Ishikawa (cell line): ENCODE results near the gene TOMM22.

ENCODE experiments used
- CEBPB ChIP-seq: IDR thresholded peaks from 2 replicates; pipeline ENCODE4 v1.6.1; 2012
- CREB1 ChIP-seq: IDR thresholded peaks from 2 replicates; pipeline ENCODE4 v1.6.1; 2012; ENCODE audit warnings: low read depth
- EGR1 ChIP-seq: IDR thresholded peaks from 2 replicates; pipeline ENCODE4 v1.6.1; 2012
- EP300 ChIP-seq: IDR thresholded peaks from 2 replicates; pipeline ENCODE4 v1.6.1; 2012; ENCODE audit warnings: borderline replicate concordance
- FOXM1 ChIP-seq: IDR thresholded peaks from 2 replicates; pipeline ENCODE4 v1.6.1; 2012; ENCODE audit warnings: low read depth, borderline replicate concordance
- NFIC ChIP-seq: IDR thresholded peaks from 2 replicates; pipeline ENCODE4 v1.6.1; 2012
- RAD21 ChIP-seq: IDR thresholded peaks from 2 replicates; pipeline ENCODE4 v1.6.1; 2012; ENCODE audit warnings: low read depth
- REST ChIP-seq: IDR thresholded peaks from 2 replicates; pipeline ENCODE4 v1.6.1; 2012; ENCODE audit warnings: low read depth, mild to moderate bottlenecking
- TAF1 ChIP-seq: IDR thresholded peaks from 2 replicates; pipeline ENCODE4 v1.6.1; 2012; ENCODE audit warnings: low read depth, mild to moderate bottlenecking
- TCF12 ChIP-seq: IDR thresholded peaks from 2 replicates; pipeline ENCODE4 v1.6.1; 2012; ENCODE audit warnings: low read depth
- TEAD4 ChIP-seq: IDR thresholded peaks from 2 replicates; pipeline ENCODE4 v1.6.1; 2012
- YY1 ChIP-seq: IDR thresholded peaks from 2 replicates; pipeline ENCODE4 v1.6.1; 2012; ENCODE audit warnings: low read depth
- ZBTB7A ChIP-seq: IDR thresholded peaks from 2 replicates; pipeline ENCODE4 v1.6.1; 2012; ENCODE audit warnings: low read depth
- TF ChIP-seq, protein P1 (sequence below): IDR thresholded peaks from 2 replicates; pipeline ENCODE4 v1.6.1; 2012
- TF ChIP-seq, protein P2 (sequence below): IDR thresholded peaks from 2 replicates; pipeline ENCODE4 v1.6.1; 2012

TOMM22 gene

DNA sequence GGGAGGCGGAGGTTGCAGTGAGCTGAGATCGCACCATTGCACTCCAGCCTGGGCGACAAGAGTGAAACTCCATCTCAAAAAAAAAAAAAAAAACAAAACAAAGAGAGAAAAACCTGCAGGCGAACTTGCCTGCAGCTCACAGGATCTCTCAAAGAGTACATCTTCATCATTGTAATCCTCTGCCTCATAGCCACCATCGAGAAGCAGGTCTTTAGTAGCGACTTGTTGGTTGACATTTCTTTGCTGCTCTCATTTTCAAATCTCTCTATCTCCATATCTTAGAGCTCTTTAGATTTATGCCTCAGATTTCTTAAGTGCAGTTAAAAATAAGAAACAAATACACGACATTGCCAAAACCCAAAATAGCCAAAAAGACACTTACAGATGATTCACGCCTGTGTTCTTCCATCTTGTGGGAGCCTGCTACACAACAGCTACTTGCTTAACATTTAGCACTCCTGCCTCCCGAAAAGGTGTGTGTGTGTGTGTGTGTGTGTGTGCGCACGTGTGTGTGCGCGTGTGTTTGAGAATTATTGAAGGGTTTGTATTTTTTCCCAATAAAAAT lies 40.2 kb upstream of the TOMM22 start:
- TF ChIP-seq TEAD4 = no peak
- TF ChIP-seq, protein P1, sequence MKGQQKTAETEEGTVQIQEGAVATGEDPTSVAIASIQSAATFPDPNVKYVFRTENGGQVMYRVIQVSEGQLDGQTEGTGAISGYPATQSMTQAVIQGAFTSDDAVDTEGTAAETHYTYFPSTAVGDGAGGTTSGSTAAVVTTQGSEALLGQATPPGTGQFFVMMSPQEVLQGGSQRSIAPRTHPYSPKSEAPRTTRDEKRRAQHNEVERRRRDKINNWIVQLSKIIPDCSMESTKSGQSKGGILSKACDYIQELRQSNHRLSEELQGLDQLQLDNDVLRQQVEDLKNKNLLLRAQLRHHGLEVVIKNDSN = no peak
- TF ChIP-seq REST = no peak
- no peak for TF ChIP-seq ZBTB7A
- no peak for TF ChIP-seq NFIC
- TF ChIP-seq EGR1 = no peak
- TF ChIP-seq, protein P2, sequence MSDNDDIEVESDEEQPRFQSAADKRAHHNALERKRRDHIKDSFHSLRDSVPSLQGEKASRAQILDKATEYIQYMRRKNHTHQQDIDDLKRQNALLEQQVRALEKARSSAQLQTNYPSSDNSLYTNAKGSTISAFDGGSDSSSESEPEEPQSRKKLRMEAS = no peak
- TF ChIP-seq EP300 = no peak
- TF ChIP-seq CEBPB = no peak
- no peak for TF ChIP-seq TAF1
- no peak for TF ChIP-seq RAD21
- no peak for TF ChIP-seq TCF12
- TF ChIP-seq YY1 = no peak
- TF ChIP-seq FOXM1 = no peak
- no peak for TF ChIP-seq CREB1

GRCh38 chr22:38645430-38645829 lies 36.3 kb upstream of the TOMM22 start:
- TF ChIP-seq TAF1 (no peak), RAD21 (no peak), EP300 (no peak), CREB1 (no peak), YY1 (no peak), NFIC (no peak)
- TF ChIP-seq, protein P1 = no peak

DNA sequence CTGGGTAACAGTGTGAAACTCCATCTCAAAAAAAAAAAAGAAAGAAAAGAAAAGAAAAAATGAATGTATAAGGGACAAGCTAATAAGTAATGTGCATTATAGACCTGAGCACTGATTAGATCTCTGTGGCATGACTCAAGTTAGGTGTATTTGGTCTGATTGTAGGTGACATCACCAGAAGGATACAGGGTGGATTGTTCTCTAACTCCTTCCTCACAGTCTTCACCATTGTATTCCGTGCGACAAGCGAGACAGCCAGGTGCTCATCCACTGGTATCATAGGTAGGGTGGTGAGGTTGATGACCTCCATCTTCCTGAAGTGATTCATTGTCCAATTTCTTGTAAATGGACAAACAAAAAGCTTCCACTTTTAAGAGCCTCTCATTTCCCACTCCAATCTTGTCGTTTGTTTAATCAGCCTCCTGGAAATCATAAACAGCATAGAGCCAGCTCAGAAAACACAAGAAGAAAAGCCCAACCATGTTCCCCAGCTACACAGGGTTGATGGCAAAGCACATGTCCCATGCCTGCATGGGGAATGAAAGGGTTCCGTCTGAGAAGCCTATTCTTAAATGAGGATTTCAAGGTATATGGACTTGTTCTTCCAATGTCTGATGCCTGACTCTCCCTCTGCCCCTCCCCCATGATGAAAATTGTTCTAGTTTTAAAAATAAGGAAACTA lies 31.8 kb upstream of the TOMM22 start:
- TF ChIP-seq RAD21 (no peak), EGR1 (no peak), EP300 (no peak), NFIC (no peak), TAF1 (no peak), CREB1 (no peak), YY1 (no peak), REST (no peak), TCF12 (no peak), TEAD4 (no peak), CEBPB (no peak), ZBTB7A (no peak), FOXM1 (no peak)
- TF ChIP-seq, protein P1 = no peak
- TF ChIP-seq, protein P2 = no peak

GRCh38 chr22:38652859-38653258 lies 28.9 kb upstream of the TOMM22 start:
- TF ChIP-seq RAD21 = no peak
- TF ChIP-seq, protein P1 = peak; percentile 58; the same call in 1 of the 2 replicates
- no peak for TF ChIP-seq FOXM1
- no peak for TF ChIP-seq TEAD4
- TF ChIP-seq EP300 = no peak
- TF ChIP-seq TAF1 = no peak

DNA sequence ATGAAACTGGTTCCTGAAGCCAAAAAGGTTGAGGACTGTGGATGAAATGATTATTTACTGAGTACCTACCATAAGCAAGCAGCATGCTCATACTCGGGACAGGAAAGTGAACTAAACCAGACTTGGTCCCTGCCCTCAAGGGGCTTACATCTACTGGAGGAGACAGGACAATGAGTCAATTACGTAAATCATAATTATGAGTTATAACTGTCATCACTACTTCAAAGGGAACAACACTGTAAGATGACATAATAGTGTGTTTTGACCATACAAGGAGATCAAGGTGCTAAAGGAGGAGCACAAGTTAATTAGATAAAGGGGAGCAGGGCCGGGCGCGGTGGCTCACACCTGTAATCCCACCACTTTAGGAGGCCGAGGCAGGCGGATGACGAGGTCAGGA lies 28.0 kb upstream of the TOMM22 start:
- TF ChIP-seq YY1 (no peak), FOXM1 (no peak), TEAD4 (no peak), CREB1 (no peak), NFIC (no peak), RAD21 (no peak), TAF1 (no peak), TCF12 (no peak), REST (no peak), CEBPB (no peak), ZBTB7A (no peak), EGR1 (no peak), EP300 (no peak)
- TF ChIP-seq, protein P1 = no peak
